Endometrial microvascular endothelial cells (primary cell): ENCODE data around the gene ACTG2. TPM values are rescaled to one million over a fixed set of nuclear protein-coding genes. Genes with fewer than 3 reads are reported as not detected.
"Not testable (repeated sequence)": the region's sequence is repeated elsewhere in the genome, so short reads cannot be mapped to it uniquely, and the experiment has no call there.

ENCODE experiments used
- in situ Hi-C: cut with HindIII; loops from 2 replicates; pipeline ENCODE4 v1.10.0; 2017; ENCODE audit warnings: low sequenced_read_pairs, low pct_unique_long_range_greater_than_20kb; ENCODE audit errors: inconsistent ontology term
- total RNA-seq: library from RNA; depleted of rRNA; stranded (reverse); fragments of >200 nt; gene quantifications from one replicate; pipeline ENCODE4 v1.2.3, GENCODE V29; 2015; ENCODE audit errors: inconsistent ontology term

The ACTG2 gene
- total RNA-seq, 1 donor from 2014 or later = 2.7 TPM

DNA sequence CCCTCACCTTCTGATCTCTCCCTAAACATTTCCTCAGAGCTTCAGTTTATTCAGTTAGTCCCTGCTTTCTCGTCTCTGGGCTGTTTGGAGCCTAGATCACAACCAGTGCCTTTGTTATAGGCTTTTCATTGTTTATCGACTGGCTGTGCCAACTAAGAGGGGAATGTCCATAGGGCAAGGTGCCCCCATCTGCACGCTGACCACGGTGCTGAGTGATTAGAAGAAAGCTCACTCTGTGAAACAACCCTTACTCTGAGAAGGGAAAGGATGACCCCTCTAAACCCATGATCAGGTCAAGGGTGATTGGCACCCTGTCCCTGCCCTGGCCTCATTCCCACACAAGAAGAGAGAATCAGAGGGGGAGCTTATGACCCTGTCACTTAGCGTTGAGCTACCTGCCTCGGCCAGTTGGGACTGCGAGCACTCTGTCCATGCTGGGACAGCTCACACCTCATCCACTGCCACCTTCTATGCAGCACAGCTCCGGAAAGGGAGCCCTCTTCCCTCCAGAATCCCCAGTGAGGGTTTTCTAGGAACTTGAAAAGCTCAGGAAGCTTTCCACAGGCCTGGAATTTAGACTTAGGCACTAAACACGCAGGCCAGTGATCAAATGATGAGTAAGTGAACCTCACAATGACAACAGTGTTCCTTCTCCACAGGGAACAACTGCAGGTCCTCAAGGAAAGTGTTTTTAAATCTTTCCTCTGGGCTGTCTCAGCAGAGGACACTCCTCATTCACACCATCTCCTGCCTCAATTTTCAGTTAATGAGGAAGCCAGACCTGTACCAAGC, 2.3 kb upstream of the ACTG2 start:
- in situ Hi-C loops = no loop called here

DNA sequence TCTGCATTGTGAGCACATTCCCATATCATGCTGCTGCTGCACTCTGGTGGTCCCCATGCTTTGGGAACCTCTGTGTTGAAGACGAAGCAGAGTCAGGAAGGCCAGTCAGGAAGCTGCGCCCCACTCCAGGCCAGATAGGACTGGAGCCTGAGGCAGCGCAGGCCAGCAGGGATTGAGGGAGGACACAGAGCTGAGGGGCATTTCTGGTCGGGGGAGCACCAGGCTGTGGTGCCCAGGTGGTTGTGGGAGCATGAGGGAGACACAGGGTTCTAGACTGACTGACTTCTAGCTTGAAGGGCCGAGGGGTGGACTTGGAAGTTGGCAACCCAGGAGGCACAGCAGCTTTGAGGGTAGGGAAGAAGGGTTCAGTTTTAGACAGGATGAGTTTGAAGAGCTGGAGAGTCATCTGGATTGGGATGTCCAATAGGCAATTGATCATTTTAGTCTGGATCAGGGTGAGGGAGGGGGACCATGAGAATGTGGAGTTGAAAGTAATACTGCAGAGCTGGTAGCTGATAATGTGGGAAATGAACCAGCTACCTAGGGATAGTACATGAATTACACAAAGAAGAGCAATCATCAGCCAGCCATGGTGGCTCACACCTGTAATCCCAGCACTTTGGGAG, 1.4 kb upstream of the ACTG2 start:
- in situ Hi-C loops = no loop called here

GRCh38 chr2:73893764-73894474, 1.1 kb downstream of the ACTG2 start:
- in situ Hi-C loops = no loop called here

- in situ Hi-C loops = no loop called here
Observed at GRCh38 chr2:73894475-73894850, 1.7 kb downstream of the ACTG2 start.

GRCh38 chr2:73894877-73895276, 2.1 kb downstream of the ACTG2 start:
- in situ Hi-C loops = no loop called here

DNA sequence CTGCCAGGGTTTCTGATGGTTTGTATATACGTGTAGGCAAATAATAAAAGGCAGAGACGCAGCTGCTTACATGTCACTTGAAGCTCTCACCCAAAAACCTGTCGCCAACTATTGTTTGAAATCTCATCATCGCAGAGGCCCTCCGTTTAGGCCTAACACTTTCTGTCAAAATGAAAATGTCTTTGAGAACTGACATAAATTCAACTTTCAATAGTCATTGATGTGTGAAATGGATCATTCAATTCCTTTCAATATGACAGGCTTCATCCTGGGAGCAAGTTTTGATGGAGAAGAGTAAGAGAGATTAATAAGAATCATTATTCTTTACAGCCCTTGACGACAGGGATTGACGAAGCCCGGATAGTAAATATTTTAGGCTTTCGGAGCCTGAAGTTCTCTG, 2.7 kb downstream of the ACTG2 start:
- in situ Hi-C loops = no loop called here

DNA sequence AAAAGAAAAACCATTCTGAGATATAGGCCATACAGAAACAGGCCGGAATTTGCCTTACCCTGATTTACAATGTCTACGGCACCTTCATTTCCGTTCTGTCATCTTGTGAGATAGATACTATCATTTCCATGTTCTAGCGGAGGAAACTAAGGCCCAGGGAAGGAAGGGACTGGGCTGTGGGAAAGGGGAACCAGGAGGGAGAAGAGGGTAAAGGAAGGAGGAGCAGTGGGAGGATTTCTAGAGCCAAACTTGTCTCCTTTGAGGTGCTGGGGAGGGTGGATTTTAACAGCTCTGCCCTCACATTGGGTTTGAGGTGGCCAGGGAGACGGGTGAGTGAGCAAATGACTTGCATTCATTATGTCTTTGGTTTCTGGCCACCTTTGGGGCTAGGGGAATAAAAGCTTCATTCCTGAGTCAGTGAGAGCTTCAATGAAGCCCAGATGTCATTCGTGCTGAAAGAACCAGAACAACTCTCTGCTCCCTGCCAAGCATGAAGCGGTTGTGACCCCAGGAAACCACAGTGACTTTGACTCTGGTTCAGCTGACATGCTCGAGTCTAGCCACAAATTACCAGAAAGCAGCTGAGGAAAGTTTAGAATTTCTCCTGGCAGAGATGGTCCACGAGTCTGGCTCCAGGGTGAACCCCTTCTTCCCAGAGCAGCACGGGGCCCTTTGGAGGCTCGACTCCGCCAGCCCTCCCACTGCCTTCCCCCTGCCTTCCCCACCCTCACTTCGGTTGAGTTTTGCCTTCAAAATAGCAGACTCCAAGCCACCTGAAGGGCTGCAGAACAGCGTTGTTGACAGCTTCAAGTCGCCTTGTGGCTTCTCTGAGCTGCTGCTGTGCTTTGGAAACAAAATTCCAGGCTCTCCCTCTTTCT, 3.8 kb downstream of the ACTG2 start:
- in situ Hi-C loops = no loop called here

DNA sequence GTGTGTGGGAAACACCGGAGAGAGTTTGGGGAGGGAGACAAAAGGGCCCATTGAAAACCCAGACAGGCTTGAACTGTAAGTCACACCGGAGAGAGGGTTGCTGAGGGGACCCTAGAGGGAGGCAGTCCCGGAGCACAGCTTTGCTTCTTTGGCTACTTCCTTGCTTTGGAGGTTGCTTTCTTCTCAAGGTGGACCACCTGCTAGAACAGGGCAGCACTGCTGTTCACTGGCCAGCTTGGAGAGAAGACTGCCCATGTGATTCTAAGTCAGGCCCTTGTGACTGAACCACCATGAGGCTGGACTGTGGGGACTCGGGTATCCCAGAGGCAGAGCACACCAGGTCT, 4.4 kb downstream of the ACTG2 start:
- in situ Hi-C loops = no loop called here

- in situ Hi-C loops = no loop called here
Observed at GRCh38 chr2:73897934-73898333, 5.1 kb downstream of the ACTG2 start.

- in situ Hi-C loops = no loop called here
Observed at GRCh38 chr2:73899801-73900336, 7.1 kb downstream of the ACTG2 start.

DNA sequence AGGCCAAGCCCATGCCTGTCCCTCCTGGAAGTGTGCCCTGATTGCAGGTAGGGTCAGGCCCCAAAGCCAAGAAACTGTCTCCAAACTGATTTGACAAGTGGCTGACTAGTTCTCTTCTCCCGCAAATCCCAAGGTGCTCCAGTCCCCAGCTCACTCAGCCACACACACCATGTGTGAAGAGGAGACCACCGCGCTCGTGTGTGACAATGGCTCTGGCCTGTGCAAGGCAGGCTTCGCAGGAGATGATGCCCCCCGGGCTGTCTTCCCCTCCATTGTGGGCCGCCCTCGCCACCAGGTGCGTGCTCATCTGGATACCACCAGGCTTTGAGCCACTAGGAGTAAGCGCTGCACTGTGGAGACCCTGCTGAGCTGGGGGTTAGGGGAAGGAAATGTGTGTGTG, 8.3 kb downstream of the ACTG2 start:
- in situ Hi-C loops = no loop called here

GRCh38 chr2:73902284-73902683, 9.5 kb downstream of the ACTG2 start:
- in situ Hi-C loops = no loop called here

DNA sequence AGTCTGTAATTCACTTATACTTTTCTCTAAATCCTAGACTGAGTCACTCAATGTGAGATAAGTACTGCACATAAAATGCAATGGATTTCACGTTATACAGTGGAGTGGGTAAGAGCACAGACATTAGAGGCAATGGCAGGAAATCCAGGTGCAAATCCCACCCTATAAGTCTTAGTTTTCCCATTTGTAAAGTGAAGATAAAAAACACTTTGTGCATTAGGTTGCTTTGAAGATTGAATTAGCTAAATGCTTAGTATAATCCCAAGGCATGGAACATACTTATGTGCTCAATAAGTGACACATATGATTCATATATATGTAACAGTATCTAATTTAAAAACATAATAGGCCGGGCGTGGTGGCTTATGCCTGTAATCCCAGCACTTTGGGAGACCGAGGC, 10.5 kb downstream of the ACTG2 start:
- in situ Hi-C loops = no loop called here

DNA sequence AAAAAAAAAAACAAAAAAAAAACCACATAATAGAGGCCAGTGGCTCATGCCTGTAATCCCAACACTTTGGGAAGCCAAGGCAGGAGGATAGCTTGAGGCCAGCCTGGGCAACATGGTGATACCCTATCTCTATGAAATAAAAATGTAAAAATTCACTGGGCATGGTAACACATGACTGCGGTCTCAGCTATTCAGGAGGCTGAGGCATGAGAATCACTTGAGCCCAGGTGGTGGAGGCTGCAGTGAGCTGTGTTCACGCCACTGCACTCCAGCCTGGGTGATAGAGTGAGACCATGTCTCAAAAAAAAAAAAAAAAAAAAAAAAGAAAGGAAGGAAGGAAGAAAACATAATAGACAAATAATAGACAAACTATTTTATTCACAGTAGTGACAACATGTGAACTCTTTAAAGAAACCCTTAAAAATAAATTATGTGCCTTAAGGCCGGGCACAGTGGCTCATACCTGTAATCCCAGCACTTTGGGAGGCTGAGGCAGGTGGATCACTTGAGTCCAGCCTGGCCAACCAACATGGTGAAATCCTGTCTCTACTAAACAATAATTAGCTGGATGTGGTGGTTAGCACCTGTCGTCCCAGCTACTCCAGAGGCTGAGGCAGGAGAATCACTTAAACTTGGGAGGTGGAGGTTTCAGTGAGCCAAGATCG, 11.3 kb downstream of the ACTG2 start:
- in situ Hi-C loops = not testable (repeated sequence)

DNA sequence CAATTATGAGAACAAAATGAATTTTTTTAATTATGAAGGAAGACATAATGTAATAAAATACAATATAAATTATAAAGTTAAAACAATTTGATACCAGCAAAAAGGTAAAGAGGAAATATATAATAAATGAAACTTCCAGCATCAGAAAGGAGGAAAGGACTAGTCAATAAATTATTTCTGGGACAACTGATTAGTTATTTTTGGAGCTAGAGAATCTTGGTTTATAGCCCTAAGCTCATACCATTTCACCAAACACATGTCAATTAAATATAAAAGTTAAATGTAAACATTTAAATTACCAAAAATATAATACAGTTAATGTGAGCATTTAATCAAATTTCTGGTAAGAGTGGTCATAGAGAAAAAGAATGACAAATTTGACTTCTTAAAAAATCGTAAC, 12.1 kb downstream of the ACTG2 start:
- in situ Hi-C loops = no loop called here

- in situ Hi-C loops = no loop called here
Observed at GRCh38 chr2:73906847-73907505, 14.2 kb downstream of the ACTG2 start.

DNA sequence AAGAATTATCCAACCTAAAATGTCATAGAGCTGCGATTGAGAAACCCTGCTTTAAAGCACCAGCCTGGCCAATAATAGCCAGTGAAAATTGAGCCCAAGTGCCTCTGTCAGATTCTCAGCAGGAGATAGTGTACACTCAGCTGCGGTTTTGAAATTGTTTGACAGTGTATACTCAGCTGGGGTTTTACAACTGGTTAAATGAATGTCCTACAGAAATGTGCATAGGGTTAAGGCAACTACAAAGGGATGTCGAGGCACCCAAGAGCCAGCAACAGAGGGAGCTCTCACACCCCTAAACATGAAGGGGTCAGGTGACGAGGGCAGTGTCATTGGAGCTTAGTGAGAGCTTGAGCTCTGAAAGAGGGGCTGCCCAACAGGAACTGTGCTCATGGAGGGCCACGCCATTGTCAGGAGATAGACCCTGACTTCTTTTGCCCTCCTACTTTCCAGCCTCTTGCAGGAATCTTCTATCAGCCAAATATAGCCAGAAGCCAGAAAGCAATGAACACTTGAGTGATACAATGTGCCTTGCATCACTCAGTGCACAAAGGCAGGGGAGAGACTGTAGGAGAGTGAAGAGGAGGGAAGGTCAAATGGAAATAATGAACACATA, 15.1 kb downstream of the ACTG2 start:
- in situ Hi-C loops = no loop called here
